CD4-positive, CD25-positive, alpha-beta regulatory T cell (primary cell): ENCODE results near the gene PCSK1N. TPM values are rescaled to one million over a fixed set of nuclear protein-coding genes. Genes with fewer than 3 reads are reported as not detected.
A peak's percentile ranks its signal among the peaks of the same experiment; 100 is the strongest.

Experiments
- ATAC-seq, 2 donors: fragments of 150-1000 bp; cut with Tn5 transposase; one replicate each; pipeline ENCODE4 v1.10.0; 2021; ENCODE audit warnings: low read depth in 2 of 2, moderate number of reproducible peaks in 2 of 2, moderate library complexity in 1 of 2
- DNase-seq, 3 donors: peaks; one replicate each; pipeline versions ENCODE4 v3.0.0 to v3.0.0-alpha.2; 2012 to 2022; ENCODE audit warnings: mixed read lengths in 1 of 3
- H3K27ac ChIP-seq: one replicate; pipeline ENCODE4 v1.7.0; 2013; ENCODE audit warnings: mild to moderate bottlenecking, low read length; ENCODE audit not compliant: insufficient read depth, poor library complexity, severe bottlenecking
- H3K27me3 ChIP-seq: one replicate; pipeline ENCODE4 v1.7.0; 2013; ENCODE audit warnings: low read length; ENCODE audit not compliant: control insufficient read depth, insufficient read depth
- H3K36me3 ChIP-seq: one replicate; pipeline ENCODE4 v1.7.0; 2013; ENCODE audit warnings: mild to moderate bottlenecking, low read length, moderate library complexity; ENCODE audit not compliant: control insufficient read depth, insufficient read depth
- H3K4me1 ChIP-seq: 2 replicates; pipeline ENCODE4 v1.7.0; 2013; ENCODE audit warnings: mild to moderate bottlenecking, low read length; ENCODE audit not compliant: insufficient read depth, control insufficient read depth, poor library complexity, severe bottlenecking
- H3K4me3 ChIP-seq: one replicate; pipeline ENCODE4 v1.7.0; 2013; ENCODE audit warnings: low read depth, mild to moderate bottlenecking, low read length, moderate library complexity
- H3K9me3 ChIP-seq, 2 experiments: 1 replicate in 1 of 2; 2 replicates in 1 of 2; pipeline ENCODE4 v1.7.0; 2013; ENCODE audit warnings: low read length in 2 of 2, mild to moderate bottlenecking in 1 of 2, moderate library complexity in 1 of 2; ENCODE audit not compliant: control insufficient read depth in 2 of 2
- H3K27ac Mint-ChIP-seq, 3 donors: one replicate each; pipeline ENCODE4 v1.8.0; 2020 to 2022; ENCODE audit warnings: mild to moderate bottlenecking in 3 of 3, mixed read lengths in 3 of 3, moderate library complexity in 2 of 3
- H3K27me3 Mint-ChIP-seq: one replicate; pipeline ENCODE4 v1.8.0; 2022; ENCODE audit warnings: mild to moderate bottlenecking, mixed read lengths
- H3K36me3 Mint-ChIP-seq: one replicate; pipeline ENCODE4 v1.8.0; 2020; ENCODE audit warnings: mixed read lengths
- H3K4me1 Mint-ChIP-seq, 4 donors: one replicate each; pipeline ENCODE4 v1.8.0; 2020 to 2022; ENCODE audit warnings: mixed read lengths in 4 of 4, mild to moderate bottlenecking in 1 of 4
- H3K4me3 Mint-ChIP-seq, 4 donors: one replicate each; pipeline ENCODE4 v1.8.0; 2020 to 2022; ENCODE audit warnings: mild to moderate bottlenecking in 4 of 4, mixed read lengths in 4 of 4, moderate library complexity in 3 of 4
- H3K9me3 Mint-ChIP-seq, 7 donors: one replicate each; pipeline ENCODE4 v1.8.0; 2020 to 2022; ENCODE audit warnings: mixed read lengths in 7 of 7, mild to moderate bottlenecking in 3 of 7, moderate library complexity in 2 of 7
- polyA plus RNA-seq, 4 donors: library from polyadenylated mRNA; unstranded; fragments of 300-500 nt; fragmentation: Illumina TruSeq; gene quantifications; one replicate each; pipeline ENCODE4 v1.2.3, GENCODE V29; 2021
- total RNA-seq: library from RNA; stranded (reverse); gene quantifications from one replicate; pipeline ENCODE4 v1.2.3, GENCODE V29; 2022

PCSK1N gene
- total and polyA plus RNA-seq, 5 donors from 2014 or later: 1.4 to 9.2 (median 4.1) TPM

DNA sequence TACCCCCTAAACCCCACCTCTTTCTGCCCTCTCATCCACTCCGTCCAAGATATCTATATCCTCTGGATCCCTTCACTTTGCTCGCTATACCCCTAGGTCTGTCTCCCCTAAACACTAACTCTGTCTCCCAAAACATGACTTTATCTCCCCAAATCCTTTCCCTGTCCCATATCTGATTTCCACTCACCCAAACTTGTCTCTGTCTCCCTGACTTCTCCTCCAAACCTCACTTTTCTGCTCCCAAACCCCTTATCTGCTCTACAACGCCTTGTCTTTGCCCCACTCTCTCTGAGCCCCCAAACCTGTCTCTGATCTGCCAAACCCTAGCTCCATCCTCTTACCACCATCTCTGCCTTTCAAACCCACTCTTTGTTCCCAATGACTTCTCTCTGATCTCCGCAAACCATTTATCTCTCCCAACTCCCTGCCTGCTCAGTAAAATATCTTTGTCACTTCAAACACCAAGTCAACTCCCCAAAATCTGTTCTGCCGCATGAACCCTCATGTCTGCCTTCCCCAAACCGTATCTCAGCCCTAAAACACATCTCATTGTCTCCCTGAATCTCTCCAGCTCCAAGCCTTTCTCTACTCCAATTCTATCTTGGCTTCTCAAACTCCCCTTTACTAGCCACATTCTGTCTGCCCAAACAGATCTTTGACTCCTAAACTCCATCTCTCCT is 48.4 kb downstream of the PCSK1N start:
- peaks cover 4% of the 10 kb centered on the region for H3K4me1 ChIP-seq
- H3K4me1 Mint-ChIP-seq: peaks cover 0 to 14% (median under 1%) of the 10 kb centered on the region in 4 donors
- H3K36me3 Mint-ChIP-seq: no peaks in the 10 kb centered on the region
- DNase-seq: no peak
- H3K27ac ChIP-seq: no peak overlapping the region
- no peaks in the 10 kb centered on the region for H3K36me3 ChIP-seq
- H3K4me3 Mint-ChIP-seq: peak overlapping the region in 1 of 4 donors; percentile 8
- no peak overlapping the region for H3K4me3 ChIP-seq
- H3K9me3 ChIP-seq: no peaks in the 10 kb centered on the region
- no peaks in the 10 kb centered on the region for H3K27me3 ChIP-seq
- H3K9me3 Mint-ChIP-seq: peaks cover 0 to 2% (median 0%) of the 10 kb centered on the region in 7 donors
- no peaks in the 10 kb centered on the region for H3K27me3 Mint-ChIP-seq
- H3K27ac Mint-ChIP-seq: no peak overlapping the region
- no peak for ATAC-seq

DNA sequence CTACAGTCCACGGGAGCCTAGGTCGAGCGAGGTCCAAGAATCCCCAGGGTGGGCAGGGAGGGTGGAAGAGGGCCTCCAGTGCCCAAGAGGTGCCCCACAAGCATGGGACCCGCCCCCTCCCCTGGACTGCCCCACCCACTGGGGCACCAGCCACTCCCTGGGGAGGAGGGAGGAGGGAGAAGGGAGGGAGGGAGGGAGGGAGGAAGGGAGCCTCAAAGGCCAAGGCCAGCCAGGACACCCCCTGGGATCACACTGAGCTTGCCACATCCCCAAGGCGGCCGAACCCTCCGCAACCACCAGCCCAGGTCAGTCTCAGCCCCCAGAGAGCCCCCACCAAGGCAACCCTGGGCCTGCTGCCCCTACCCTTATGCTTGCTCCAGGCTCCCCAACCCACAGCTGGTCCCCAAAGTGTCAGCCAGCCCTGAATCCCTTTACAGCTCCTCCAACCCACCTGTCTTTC is 49.0 kb downstream of the PCSK1N start, which contains the start of gene GATA1:
Gene GATA1 (plus strand): TSS at position 250 of the 460 bp plus-strand sequence. CDS start 4,520 bp downstream, outside the sequence.
- Mint-ChIP-seq H3K27ac (peak within 1 kb of the TSS in 2 of 3 donors; percentile 76 to 83), H3K9me3 (peaks cover 0 to 2% (median 0%) of the 10 kb centered on the region in 7 donors), H3K4me3 (peak within 1 kb of the TSS in 1 of 4 donors; percentile 8), H3K4me1 (peaks cover 0 to 14% (median under 1%) of the 10 kb centered on the region in 4 donors), H3K27me3 (no peaks in the 10 kb centered on the region), H3K36me3 (no peaks in the 10 kb centered on the region)
- no peaks in the 10 kb centered on the region for H3K36me3 ChIP-seq
- ATAC-seq (no peak), DNase-seq (no peak)
- H3K4me3 ChIP-seq: no peak within 1 kb of the TSS
- no peak within 1 kb of the TSS for H3K27ac ChIP-seq
- no peaks in the 10 kb centered on the region for H3K9me3 ChIP-seq
- H3K4me1 ChIP-seq: peaks cover 4% of the 10 kb centered on the region
- no peaks in the 10 kb centered on the region for H3K27me3 ChIP-seq

DNA sequence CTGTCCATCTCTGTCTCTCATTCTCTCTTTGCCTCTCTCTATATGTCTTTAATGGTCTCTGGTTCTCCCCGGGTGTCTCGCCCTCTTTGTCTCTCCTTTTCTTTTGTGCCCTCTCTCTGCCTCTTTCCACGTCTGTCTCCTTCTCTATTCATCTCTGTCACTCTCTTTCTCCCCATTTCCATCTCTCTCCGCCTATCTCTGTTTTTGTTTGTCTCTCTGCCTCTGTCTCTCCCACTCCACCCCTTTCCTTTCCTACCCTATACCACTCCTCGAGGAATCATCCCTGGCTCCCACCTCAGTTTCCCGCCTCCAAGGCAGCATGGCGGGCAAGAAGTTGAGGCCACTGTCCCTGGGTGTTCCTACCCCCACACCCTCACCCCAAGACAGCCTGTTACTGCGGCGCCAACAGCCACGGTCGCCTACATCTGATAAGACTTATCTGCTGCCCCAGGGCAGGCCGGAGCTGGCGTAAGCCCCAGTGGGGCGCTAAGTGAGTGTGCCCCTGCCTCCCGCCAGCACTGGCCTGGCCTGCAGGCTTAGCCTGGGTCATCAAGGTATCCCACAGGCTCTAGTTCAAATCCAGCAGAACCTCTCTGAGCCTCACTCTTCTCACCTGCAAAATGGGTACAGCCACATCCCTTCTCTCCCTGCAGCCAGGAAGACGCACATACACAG is 49.7 kb downstream of the PCSK1N start:
- Mint-ChIP-seq H3K27me3 (no peaks in the 10 kb centered on the region), H3K27ac (peak overlapping the region in 1 of 3 donors; percentile 76), H3K4me1 (peaks cover 0 to 14% (median under 1%) of the 10 kb centered on the region in 4 donors), H3K36me3 (no peaks in the 10 kb centered on the region), H3K9me3 (peaks cover 0 to 2% (median 0%) of the 10 kb centered on the region in 7 donors), H3K4me3 (no peak overlapping the region)
- no peaks in the 10 kb centered on the region for H3K9me3 ChIP-seq
- no peaks in the 10 kb centered on the region for H3K36me3 ChIP-seq
- no peak overlapping the region for H3K4me3 ChIP-seq
- DNase-seq (no peak), ATAC-seq (no peak)
- no peak overlapping the region for H3K27ac ChIP-seq
- peaks cover 4% of the 10 kb centered on the region for H3K4me1 ChIP-seq
- no peaks in the 10 kb centered on the region for H3K27me3 ChIP-seq

DNA sequence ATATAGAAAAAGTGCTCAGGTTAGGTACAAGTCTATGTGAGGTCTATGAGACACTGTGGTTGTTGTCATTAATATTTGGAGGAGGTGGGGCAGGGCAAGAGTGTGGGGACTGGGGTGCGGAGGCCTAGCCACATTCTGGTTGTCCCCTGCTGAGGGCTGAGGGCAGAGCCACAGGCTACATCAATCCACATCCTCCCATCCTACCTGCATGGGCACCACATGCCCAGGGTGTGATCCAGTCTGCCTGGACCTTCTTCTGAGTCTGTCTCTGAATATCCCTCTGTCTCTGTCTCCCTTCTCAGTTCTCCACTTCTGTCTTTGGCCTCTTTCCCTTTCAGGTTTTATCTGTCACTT is 50.2 kb downstream of the PCSK1N start:
- no peak overlapping the region for H3K4me3 Mint-ChIP-seq
- H3K9me3 Mint-ChIP-seq: peaks cover 0 to 2% (median 0%) of the 10 kb centered on the region in 7 donors
- no peaks in the 10 kb centered on the region for H3K27me3 Mint-ChIP-seq
- peaks cover 0 to 14% (median under 1%) of the 10 kb centered on the region in 4 donors for H3K4me1 Mint-ChIP-seq
- no peaks in the 10 kb centered on the region for H3K36me3 ChIP-seq
- no peaks in the 10 kb centered on the region for H3K27me3 ChIP-seq
- no peak for DNase-seq
- no peak for ATAC-seq
- H3K4me3 ChIP-seq: no peak overlapping the region
- H3K36me3 Mint-ChIP-seq: no peaks in the 10 kb centered on the region
- peak overlapping the region in 1 of 3 donors; percentile 76 for H3K27ac Mint-ChIP-seq
- peaks cover 4% of the 10 kb centered on the region for H3K4me1 ChIP-seq
- no peaks in the 10 kb centered on the region for H3K9me3 ChIP-seq
- no peak overlapping the region for H3K27ac ChIP-seq

DNA sequence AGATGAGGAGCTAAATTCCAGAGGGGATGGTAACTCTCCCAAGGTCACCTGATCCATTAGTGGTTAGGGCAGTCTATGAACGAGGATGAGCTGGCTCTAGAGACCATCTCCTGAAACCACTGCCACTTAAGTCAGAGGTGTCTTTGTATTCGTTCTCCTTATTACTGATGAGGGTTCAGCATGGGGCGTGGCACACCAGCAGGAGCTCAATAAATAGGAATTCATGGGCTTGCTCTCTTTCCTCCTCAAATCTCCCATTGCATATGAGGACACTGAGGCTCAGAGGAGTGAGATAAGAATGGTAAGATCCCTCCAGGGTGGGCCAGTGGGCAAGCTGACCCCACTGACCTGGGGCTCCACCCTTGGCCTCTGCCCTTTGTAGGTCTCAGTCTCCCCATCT is 50.7 kb downstream of the PCSK1N start:
- H3K27ac ChIP-seq: no peak overlapping the region
- Mint-ChIP-seq H3K9me3 (peaks cover 0 to 2% (median 0%) of the 10 kb centered on the region in 7 donors), H3K4me3 (no peak overlapping the region), H3K27me3 (no peaks in the 10 kb centered on the region), H3K4me1 (peaks cover 0 to 12% (median under 1%) of the 10 kb centered on the region in 4 donors), H3K27ac (no peak overlapping the region), H3K36me3 (no peaks in the 10 kb centered on the region)
- no peak overlapping the region for H3K4me3 ChIP-seq
- no peaks in the 10 kb centered on the region for H3K27me3 ChIP-seq
- no peaks in the 10 kb centered on the region for H3K36me3 ChIP-seq
- ATAC-seq (no peak), DNase-seq (no peak)
- H3K9me3 ChIP-seq: no peaks in the 10 kb centered on the region
- peaks cover 3% of the 10 kb centered on the region for H3K4me1 ChIP-seq

DNA sequence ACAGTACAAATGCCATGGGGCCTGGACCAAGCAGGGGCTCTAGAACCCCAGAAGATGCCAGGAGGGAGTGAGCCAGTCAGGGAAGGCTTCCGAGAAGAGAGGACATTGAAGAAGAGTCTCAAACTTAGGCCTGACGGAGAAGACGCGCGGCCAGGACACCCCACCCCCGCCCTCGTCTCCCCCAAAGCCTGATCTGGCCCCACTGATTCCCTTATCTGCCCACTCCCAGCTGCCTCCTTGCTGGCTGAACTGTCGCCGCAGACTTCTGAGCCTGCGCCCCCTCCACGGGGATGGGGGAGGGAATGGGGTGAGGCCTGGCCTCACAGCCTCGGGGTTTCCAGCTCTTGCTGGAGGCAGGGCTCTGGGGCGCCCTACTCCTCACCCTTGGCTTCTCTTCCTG is 52.6 kb downstream of the PCSK1N start:
- H3K36me3 ChIP-seq: no peaks in the 10 kb centered on the region
- DNase-seq (no peak), ATAC-seq (no peak)
- no peak overlapping the region for H3K4me3 Mint-ChIP-seq
- H3K4me3 ChIP-seq: no peak overlapping the region
- no peaks in the 10 kb centered on the region for H3K27me3 Mint-ChIP-seq
- no peaks in the 10 kb centered on the region for H3K27me3 ChIP-seq
- H3K4me1 ChIP-seq: no peaks in the 10 kb centered on the region
- no peak overlapping the region for H3K27ac Mint-ChIP-seq
- H3K36me3 Mint-ChIP-seq: no peaks in the 10 kb centered on the region
- H3K4me1 Mint-ChIP-seq: no peaks in the 10 kb centered on the region
- no peaks in the 10 kb centered on the region for H3K9me3 ChIP-seq
- no peak overlapping the region for H3K27ac ChIP-seq
- H3K9me3 Mint-ChIP-seq: no peaks in the 10 kb centered on the region

DNA sequence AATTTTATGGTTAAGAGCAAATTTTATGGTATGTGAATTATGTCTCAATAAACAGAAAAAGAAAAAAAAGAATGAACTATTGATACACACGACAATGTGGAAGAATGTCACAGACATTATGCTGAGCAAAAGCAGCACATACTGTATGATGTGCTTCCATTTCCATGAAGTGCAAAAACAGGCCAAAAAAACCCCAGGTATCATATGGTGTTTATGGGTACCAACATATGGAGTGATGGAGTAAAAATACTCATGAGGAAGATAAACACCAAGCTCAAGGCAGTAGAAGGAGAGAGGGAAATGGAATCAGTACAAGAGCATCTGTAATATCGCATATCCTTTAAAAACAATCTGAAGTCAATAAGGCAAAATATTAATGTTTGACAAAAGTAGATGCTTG is 53.2 kb downstream of the PCSK1N start:
- Histone ChIP-seq H3K27ac (no peak overlapping the region), H3K9me3 (no peaks in the 10 kb centered on the region), H3K4me1 (no peaks in the 10 kb centered on the region), H3K4me3 (no peak overlapping the region), H3K36me3 (no peaks in the 10 kb centered on the region), H3K27me3 (no peaks in the 10 kb centered on the region)
- Mint-ChIP-seq H3K36me3 (no peaks in the 10 kb centered on the region), H3K4me1 (no peaks in the 10 kb centered on the region), H3K9me3 (no peaks in the 10 kb centered on the region), H3K4me3 (no peak overlapping the region), H3K27ac (peak overlapping the region in 1 of 3 donors; percentile 49), H3K27me3 (no peaks in the 10 kb centered on the region)
- DNase-seq (no peak), ATAC-seq (no peak)
